ENCODE data around the gene EZH2.

Gene EZH2

GRCh38 chr7:148854983-148855382 lies 29.1 kb downstream of the EZH2 start:
- no peak for DNase-seq (ENCODE audit: low read depth in 2 of 2)

- no peak for DNase-seq (ENCODE audit: low read depth in 2 of 2)
Measured at GRCh38 chr7:148852272-148852671, 31.8 kb downstream of the EZH2 start.

GRCh38 chr7:148850564-148850963 lies 33.5 kb downstream of the EZH2 start:
- no peak for DNase-seq (ENCODE audit: low read depth in 2 of 2)

GRCh38 chr7:148849393-148850098 lies 34.5 kb downstream of the EZH2 start:
- no peak for DNase-seq (ENCODE audit: low read depth in 2 of 2)

GRCh38 chr7:148847815-148848734 lies 36.0 kb downstream of the EZH2 start:
- DNase-seq (ENCODE audit: low read depth in 2 of 2) = no peak

GRCh38 chr7:148838905-148839304 lies 45.2 kb downstream of the EZH2 start:
- DNase-seq (ENCODE audit: low read depth in 2 of 2) = no peak

- DNase-seq (ENCODE audit: low read depth in 2 of 2) = no peak
Measured at GRCh38 chr7:148835854-148836253, 48.2 kb downstream of the EZH2 start.

- no peak for DNase-seq (ENCODE audit: low read depth in 2 of 2)
Measured at GRCh38 chr7:148834605-148835004, 49.5 kb downstream of the EZH2 start.

GRCh38 chr7:148831782-148832181 lies 52.3 kb downstream of the EZH2 start:
- no peak for DNase-seq (ENCODE audit: low read depth in 2 of 2)

- DNase-seq (ENCODE audit: low read depth in 2 of 2) = no peak
Measured at GRCh38 chr7:148830897-148831692, 53.0 kb downstream of the EZH2 start.

GRCh38 chr7:148828965-148829364 lies 55.1 kb downstream of the EZH2 start:
- DNase-seq (ENCODE audit: low read depth in 2 of 2) = no peak

- no peak for DNase-seq (ENCODE audit: low read depth in 2 of 2)
Measured at GRCh38 chr7:148825338-148825737, 58.8 kb downstream of the EZH2 start.

- DNase-seq (ENCODE audit: low read depth in 2 of 2) = no peak
Measured at GRCh38 chr7:148824864-148825263, 59.2 kb downstream of the EZH2 start.

GRCh38 chr7:148821422-148821821 lies 62.7 kb downstream of the EZH2 start:
- DNase-seq (ENCODE audit: low read depth in 2 of 2) = no peak

GRCh38 chr7:148819697-148820360 lies 64.3 kb downstream of the EZH2 start:
- no peak for DNase-seq (ENCODE audit: low read depth in 2 of 2)

- DNase-seq (ENCODE audit: low read depth in 2 of 2) = no peak
Measured at GRCh38 chr7:148815612-148816011, 68.5 kb downstream of the EZH2 start.

- DNase-seq (ENCODE audit: low read depth in 2 of 2) = no peak
Measured at GRCh38 chr7:148814922-148815559, 69.0 kb downstream of the EZH2 start.

- no peak for DNase-seq (ENCODE audit: low read depth in 2 of 2)
Measured at GRCh38 chr7:148813890-148814289, 70.2 kb downstream of the EZH2 start.

- DNase-seq (ENCODE audit: low read depth in 2 of 2) = no peak
Measured at GRCh38 chr7:148811892-148812291, 72.2 kb downstream of the EZH2 start.

GRCh38 chr7:148809856-148810255 lies 74.2 kb downstream of the EZH2 start:
- DNase-seq (ENCODE audit: low read depth in 2 of 2) = no peak

GRCh38 chr7:148807436-148807835 lies 76.7 kb downstream of the EZH2 start:
- no peak for DNase-seq (ENCODE audit: low read depth in 2 of 2)
